ENCODE measurements around the gene GRM4.
"Not testable (repeated sequence)": the region's sequence is repeated elsewhere in the genome, so short reads cannot be mapped to it uniquely, and the experiment has no call there.

Gene GRM4

GRCh38 chr6:34059914-34060313 lies 86.0 kb downstream of the GRM4 start:
- no peak for DNase-seq

GRCh38 chr6:34059136-34059731 lies 86.7 kb downstream of the GRM4 start:
- no peak for DNase-seq

GRCh38 chr6:34057790-34058189 lies 88.1 kb downstream of the GRM4 start:
- DNase-seq, result no peak

GRCh38 chr6:34057191-34057590 lies 88.7 kb downstream of the GRM4 start:
- DNase-seq, result no peak

GRCh38 chr6:34056305-34057108 lies 89.4 kb downstream of the GRM4 start:
- no peak for DNase-seq

GRCh38 chr6:34055223-34055933 lies 90.5 kb downstream of the GRM4 start:
- DNase-seq, result peak; percentile 77

- DNase-seq, result peak; percentile 58
Measured at GRCh38 chr6:34053721-34054120, 92.2 kb downstream of the GRM4 start.

GRCh38 chr6:34052918-34053608 lies 92.8 kb downstream of the GRM4 start:
- DNase-seq, result no peak

- DNase-seq, result no peak
Measured at GRCh38 chr6:34052071-34052825, 93.6 kb downstream of the GRM4 start.

- DNase-seq, result no peak
Measured at GRCh38 chr6:34051331-34051919, 94.5 kb downstream of the GRM4 start.

- DNase-seq, result no peak
Measured at GRCh38 chr6:34050691-34051090, 95.2 kb downstream of the GRM4 start.

- peak; percentile 29 for DNase-seq
Measured at GRCh38 chr6:34049395-34050342, 96.2 kb downstream of the GRM4 start.

- no peak for DNase-seq
Measured at GRCh38 chr6:34047913-34048867, 97.7 kb downstream of the GRM4 start.

- DNase-seq, result no peak
Measured at GRCh38 chr6:34046617-34047016, 99.3 kb downstream of the GRM4 start.

GRCh38 chr6:34045771-34046170 lies 100.1 kb downstream of the GRM4 start:
- no peak for DNase-seq

- DNase-seq, result no peak
Measured at GRCh38 chr6:34044945-34045595, 100.8 kb downstream of the GRM4 start.

GRCh38 chr6:34043359-34043758 lies 102.5 kb downstream of the GRM4 start:
- DNase-seq, result no peak

GRCh38 chr6:34041998-34042397 lies 103.9 kb downstream of the GRM4 start:
- DNase-seq, result not testable (repeated sequence)

GRCh38 chr6:34041385-34041784 lies 104.5 kb downstream of the GRM4 start:
- no peak for DNase-seq

Measured in NCI-H345 (cell line).